Stimulated activated CD8-positive, alpha-beta memory T cell treated with anti-CD3 and anti-CD28 coated beads, Interleukin-15, amount 100 ng/mL, for 1 hour (primary cell): ENCODE results near the gene IL22.

Experiments
- DNase-seq: peaks from one replicate; pipeline ENCODE4 v3.0.0-alpha.2; 2020; ENCODE audit warnings: low read depth

Gene IL22

GRCh38 chr12:68264158-68264855 lies 10.9 kb upstream of the IL22 start:
- DNase-seq: no peak

DNA sequence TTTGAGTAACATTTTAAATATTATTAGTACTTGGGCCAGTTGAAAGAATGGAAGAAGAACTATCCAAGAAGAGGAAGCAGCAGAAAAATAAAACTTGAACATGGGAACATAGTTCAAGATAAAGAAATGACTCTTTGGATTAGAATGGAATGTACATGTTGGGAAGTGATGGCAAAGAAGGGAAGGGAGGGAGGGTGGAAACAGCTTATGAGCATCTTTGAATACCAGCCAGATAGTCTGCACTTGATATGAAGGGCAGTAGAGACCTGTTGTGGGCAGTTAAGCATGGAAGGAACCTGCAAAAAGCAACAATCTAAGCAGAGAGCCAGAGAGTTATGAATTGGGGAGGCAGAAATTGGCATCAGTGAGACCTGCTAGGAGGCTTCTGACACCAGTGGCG lies 10.0 kb upstream of the IL22 start:
- DNase-seq: no peak

- DNase-seq: no peak
These were observed 8.5 kb upstream of the IL22 start for GRCh38 chr12:68261896-68262295.

DNA sequence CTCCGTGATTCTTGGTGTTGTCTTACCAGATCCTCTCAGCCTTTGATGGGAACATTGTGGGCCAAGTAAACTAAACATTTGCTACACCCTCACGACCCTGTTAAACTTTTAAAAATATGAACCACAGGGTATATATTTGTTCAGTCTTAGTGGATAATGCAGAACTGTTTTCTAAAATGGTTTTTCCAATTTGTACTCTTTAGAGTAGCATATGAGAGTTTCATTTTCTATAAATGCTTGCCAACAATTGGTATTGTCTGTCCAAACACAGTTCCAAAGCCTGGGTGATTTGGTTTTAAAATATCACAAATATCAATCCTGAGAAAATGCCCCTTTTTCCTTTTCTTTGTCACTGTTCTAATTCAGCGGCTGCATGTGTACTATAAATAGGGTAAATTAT lies 6.7 kb upstream of the IL22 start:
- no peak for DNase-seq

DNA sequence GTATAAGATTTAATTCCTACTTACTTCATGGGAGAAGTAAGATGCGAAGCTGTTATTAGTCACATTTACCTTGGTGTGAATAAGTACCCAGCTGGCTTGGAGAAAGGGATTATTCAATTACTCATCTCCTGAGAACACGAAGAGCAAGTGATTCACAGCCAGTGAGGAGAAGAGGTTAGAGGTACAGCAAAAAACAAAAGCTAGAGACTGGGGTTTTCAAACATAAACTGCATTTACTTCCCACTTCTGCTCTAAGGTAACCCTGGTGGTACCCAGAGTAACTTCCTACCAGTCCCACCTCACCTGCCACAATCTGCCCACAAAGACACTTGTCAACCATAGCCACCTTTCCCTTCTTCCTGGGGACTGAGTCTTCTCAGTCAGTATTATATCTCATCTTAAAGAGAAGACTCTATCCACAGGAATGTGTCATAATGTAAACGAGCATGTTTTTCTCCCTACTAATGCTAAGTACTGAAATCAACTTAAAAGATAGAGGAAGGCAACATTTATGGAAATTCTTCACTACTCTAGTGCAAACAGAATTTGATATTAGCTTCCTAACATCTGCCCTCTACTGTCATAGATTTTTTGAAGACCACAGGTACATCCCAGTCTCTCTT lies 6.0 kb upstream of the IL22 start:
- no peak for DNase-seq

DNA sequence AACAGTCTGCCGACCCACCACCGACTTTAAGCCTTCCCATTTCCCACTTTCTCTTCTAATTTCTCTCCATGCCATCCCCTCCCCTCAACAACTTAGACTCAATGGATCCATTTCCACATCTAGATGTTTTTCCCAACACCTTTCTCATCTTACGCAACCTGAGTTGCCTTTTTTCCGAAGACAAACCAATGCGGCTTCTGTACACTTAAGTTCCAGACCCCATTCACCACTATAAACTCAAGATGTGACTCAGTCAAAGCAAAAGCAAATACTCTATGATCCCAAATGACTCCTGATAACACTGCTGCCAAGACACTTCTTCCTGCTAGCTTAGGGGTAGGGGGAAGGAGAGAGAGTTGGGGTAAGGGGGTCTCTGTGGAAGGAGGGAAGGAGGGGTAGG lies 1.3 kb downstream of the IL22 start:
- DNase-seq: no peak

DNA sequence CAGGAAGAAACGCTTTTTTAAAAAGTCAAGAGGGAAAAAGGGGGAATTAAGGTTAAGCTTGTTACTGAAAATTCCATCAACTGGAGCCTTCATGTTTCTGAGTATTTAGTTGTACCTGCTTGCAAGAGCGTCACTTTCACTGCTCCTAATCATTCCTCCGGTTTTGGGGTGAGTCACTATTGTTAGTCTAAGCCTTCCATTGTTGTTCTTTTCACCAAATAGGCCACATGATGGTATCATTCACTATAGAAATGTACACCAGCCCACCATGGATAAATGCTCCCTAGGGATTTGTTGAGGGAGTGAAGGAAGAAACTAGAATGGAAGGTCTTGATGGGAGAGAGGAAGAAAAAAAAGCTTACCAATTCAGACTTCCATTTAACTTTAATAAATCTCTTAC lies 3.0 kb downstream of the IL22 start:
- no peak for DNase-seq

DNA sequence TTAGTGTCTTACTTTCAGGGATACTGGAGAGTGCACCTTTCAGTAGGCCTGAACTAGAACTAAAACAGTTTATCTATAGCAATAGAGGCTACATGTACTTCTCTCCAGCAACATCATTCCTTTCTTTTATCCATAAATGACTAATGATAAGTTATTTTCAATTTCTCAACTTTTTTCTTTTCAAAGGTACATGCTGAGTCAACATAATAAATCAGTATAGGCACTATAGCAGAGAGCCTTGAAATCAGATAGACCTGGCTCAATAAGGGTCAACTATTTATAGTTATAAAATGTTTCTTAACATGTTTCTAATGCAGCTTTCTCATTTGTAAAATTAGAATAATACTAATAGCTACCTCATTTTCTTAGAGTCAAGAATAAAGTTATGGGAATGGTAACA lies 5.6 kb downstream of the IL22 start:
- DNase-seq: no peak

DNA sequence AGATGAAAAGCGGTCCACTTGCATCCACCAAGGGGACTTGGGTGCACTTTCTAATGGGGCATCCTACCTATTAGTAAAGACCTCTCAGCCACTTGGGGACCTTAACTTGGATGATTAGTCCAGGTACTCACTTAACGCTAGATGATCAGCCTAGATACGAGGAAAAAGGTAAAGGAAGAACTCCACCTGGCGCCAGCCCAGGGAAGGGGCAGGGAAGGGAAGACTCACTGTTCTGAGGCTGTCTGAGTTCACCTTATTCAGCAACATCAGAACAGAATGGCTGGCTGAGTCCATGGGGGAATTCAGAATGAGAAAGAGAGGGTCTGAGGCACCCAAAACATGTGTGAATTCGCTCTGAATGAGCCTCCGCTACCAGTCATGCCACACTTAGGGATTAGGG lies 7.1 kb downstream of the IL22 start:
- DNase-seq: no peak

DNA sequence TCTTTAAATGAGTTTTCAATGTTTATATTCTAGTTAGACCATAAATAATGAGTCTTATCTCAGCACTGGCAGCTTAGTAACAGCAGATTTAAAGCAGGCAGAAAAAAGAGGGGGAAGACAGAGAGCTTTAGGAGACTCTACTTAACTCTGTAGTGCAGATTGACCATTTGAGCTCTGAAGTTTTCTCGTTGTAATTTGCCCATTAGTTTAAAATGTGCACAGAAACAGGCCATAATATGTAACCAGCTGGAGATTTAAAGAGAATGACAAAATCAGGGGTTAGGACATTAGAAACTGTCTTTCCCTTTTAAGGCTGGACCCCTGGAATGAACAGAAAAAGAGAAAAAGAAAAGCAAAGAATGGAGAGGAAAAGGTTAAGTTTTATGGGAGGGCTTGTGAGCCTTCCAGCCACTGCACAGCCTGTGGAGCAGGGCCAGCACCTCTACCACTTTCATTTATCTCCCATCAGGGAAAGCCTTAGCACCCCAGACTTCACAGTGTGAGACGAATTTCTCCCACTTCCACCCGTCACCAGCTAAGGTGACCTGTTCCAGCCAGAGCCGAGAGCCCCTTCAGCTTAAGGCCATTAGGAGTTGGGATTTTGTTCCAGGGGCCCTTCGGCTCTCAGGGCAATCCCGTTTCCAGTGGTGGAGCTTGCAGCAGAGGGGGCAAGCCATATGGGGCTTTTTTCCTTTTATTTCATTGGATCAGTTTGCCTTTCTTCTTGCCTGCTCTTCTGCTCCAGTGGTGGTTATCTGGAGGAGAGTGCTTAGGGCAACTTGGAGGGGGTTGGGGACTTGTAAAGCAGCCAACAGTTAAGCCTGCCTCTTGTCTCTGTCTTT lies 8.0 kb downstream of the IL22 start:
- DNase-seq: no peak

GRCh38 chr12:68242777-68243176 lies 10.6 kb downstream of the IL22 start:
- no peak for DNase-seq

DNA sequence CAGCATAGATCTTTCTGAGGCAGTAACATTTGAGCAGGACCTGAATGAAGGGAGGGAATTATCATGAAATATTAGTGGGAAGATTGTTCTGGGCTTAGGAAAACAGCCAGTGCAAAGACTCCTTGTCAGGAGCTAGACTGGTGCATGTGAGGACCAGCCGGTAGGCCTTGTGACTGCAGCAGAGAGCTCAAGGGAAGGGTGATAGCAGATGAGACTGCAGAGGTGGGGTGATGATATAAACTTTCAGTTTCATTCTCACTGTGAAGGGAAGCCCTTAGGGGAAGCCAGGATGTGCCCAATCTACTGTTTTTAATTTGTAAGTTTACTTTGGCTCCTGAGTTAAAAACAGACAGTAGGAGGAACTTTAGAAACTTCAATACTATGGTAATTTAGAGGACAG lies 12.4 kb downstream of the IL22 start:
- DNase-seq: peak; percentile 10

GRCh38 chr12:68240079-68240478 lies 13.3 kb downstream of the IL22 start:
- no peak for DNase-seq

GRCh38 chr12:68239309-68239982 lies 14.0 kb downstream of the IL22 start:
- no peak for DNase-seq

GRCh38 chr12:68237619-68238018 lies 15.8 kb downstream of the IL22 start:
- DNase-seq: no peak

- DNase-seq: no peak
These were observed 16.3 kb downstream of the IL22 start for GRCh38 chr12:68237078-68237477.

DNA sequence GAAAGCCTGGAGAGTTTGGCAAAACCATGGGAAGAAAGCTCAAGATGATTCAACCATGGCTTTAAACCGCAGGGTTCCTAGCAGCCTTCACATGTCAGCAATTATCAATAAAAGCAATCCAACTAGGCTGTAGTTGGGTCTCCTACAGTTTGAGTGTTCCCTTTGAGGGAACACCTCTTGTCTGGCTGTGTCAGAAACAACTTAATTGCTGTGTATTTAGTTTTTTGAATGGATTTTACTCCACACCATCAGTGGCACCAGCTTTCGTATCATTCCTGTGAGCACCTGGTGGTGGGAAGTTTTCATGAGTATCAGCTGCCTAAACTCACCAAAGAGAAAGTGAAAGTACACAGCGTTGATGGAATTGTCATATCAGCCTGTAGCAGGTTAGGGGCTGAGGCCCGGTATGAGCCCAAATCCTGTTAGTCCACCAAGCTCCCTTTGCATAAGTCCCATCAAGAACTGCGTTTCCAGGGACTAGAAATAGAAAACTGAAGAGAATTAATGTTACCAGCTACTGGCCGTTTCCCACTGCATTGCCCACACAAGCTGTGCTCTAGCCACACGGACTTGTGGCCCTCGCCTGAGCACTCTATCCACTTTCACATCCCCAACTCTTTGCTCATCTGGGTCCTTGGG lies 16.9 kb downstream of the IL22 start:
- peak; percentile 5 for DNase-seq

DNA sequence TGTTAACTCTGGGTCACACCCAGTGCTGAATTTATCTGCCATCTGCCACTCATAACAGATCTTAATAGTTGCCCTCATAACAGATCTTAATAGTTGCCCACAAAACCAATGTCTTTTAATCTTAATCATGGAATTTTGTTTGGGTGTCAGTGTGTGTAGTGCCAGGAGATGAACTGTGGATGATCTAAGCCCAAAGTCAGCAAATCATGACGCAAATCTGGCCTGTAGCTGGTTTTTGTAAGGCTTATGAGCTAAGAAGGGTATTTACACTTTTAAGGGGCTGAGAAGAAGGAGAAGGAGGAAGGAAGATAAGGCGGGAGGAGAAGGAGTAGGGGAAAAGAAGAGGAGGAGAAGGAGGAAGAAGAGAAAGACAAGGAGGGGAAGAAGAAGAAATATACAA lies 17.8 kb downstream of the IL22 start:
- no peak for DNase-seq

DNA sequence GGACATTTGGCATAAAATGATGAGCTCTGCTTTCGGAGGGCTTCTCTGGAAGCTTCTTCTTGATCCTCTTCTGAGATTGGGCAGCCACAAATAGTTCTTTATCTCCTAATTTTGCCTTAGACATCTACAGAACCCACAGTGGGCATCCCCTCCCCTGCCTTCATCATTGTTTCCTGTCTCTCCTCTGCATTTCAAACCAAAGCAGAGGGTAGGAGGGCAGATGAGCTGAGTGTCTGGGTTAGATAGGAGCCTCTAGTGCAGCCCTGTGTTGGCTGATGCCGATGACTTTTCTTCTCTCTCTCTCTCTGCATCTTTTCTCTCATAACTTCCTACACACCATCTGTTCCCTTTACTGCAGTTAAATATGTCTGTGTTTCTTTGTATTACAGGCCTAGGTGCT lies 19.3 kb downstream of the IL22 start:
- no peak for DNase-seq

GRCh38 chr12:68233498-68233897 lies 19.9 kb downstream of the IL22 start:
- no peak for DNase-seq

DNA sequence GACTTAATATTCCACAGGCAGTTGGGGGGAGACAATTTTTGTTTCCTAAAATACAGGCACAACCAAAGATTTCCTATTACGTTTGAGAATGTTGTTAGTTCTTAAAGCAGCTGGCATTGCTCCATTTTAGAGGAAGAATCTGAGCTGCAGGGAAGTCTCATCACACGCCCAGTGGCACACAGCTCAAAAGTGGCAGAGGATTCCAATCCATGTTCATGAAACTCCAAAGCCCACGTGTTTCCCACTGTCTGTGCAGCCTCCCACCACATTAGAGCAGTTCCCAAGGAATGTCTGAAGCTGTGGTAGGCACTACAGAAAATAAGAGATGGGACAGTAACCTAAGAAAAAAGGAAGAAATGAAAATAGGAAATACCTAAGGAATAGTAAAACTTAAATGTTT lies 21.7 kb downstream of the IL22 start:
- DNase-seq: no peak

- DNase-seq: no peak
These were observed 22.2 kb downstream of the IL22 start for GRCh38 chr12:68231229-68231628.
